Fibroblast of lung (primary cell): ENCODE results near the gene RAB43.

Experiments used
- CTCF ChIP-seq, 2 donors: IDR thresholded peaks in 1 of 2; conservative IDR thresholded peaks in 1 of 2; 1 replicate in 1 of 2; 2 replicates in 1 of 2; pipeline ENCODE4 v1.5.1; 2011 to 2012; ENCODE audit warnings: low read length in 2 of 2, control low read depth in 1 of 2, inconsistent platforms in 1 of 2, low read depth in 1 of 2, mild to moderate bottlenecking in 1 of 2
- EZH2 ChIP-seq: IDR thresholded peaks from 2 replicates; pipeline ENCODE4 v1.5.1; 2012; ENCODE audit warnings: low read length, control low read depth, mild to moderate bottlenecking; ENCODE audit errors: missing control alignments

DNA sequence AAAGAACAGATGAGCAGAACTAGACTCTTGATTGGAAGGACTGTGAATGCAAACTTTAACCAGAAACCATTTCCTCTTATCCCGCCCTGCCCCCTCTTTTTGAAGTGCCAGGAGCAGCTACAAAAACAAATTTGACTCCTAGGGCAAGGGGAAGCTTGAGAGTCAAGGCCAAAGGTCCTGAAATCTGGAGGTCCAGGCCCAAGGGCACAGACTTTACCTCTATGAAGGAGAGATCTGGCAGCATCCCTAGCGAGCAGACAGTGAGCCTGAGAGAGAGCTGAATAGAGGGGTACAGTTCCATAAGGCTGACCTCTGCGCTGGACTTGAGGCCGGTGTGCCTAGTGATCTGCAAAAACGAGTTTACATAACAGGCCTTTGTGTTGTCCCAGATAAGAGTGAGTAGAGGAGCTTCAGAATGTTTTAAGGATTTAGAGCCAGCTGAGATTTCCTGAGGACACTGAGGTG lies 5.1 kb downstream of the RAB43 start:
- TF ChIP-seq CTCF (conservative IDR thresholded peaks at IDR 0.05 in 1 of 2, IDR thresholded peaks at IDR 0.05 in 1 of 2; ENCODE audit: low read depth in 1 of 2, low read length in 2 of 2) (no peak), EZH2 (no peak)
